HEK293 (cell line): ENCODE data around the gene ABHD5.

Experiments used
- AEBP2 ChIP-seq: fragments of 450-650 bp; formaldehyde crosslinking; IDR thresholded peaks from 2 replicates; pipeline ENCODE4 v1.5.1; 2016; ENCODE audit warnings: missing biosample characterization, missing genetic modification characterization, borderline replicate concordance
- CTCF ChIP-seq: fragments of 450-650 bp; formaldehyde crosslinking; IDR thresholded peaks from 2 replicates; pipeline ENCODE4 v1.5.1; 2016; ENCODE audit warnings: missing biosample characterization, missing genetic modification characterization
- ZFP41 ChIP-seq: fragments of 450-650 bp; formaldehyde crosslinking; IDR thresholded peaks from 2 replicates; pipeline ENCODE4 v1.5.1; 2016; ENCODE audit warnings: missing biosample characterization, missing genetic modification characterization, borderline replicate concordance
- ZNF10 ChIP-seq: fragments of 450-650 bp; formaldehyde crosslinking; IDR thresholded peaks from 2 replicates; pipeline ENCODE4 v1.5.1; 2017; ENCODE audit warnings: missing biosample characterization, missing genetic modification characterization
- ZNF133 ChIP-seq: fragments of 450-650 bp; formaldehyde crosslinking; IDR thresholded peaks from 2 replicates; pipeline ENCODE4 v1.5.1; 2016; ENCODE audit warnings: missing biosample characterization, missing genetic modification characterization
- ZNF174 ChIP-seq: fragments of 450-650 bp; formaldehyde crosslinking; IDR thresholded peaks from 2 replicates; pipeline ENCODE4 v1.5.0; 2017; ENCODE audit warnings: missing biosample characterization, mild to moderate bottlenecking, missing genetic modification characterization
- ZNF24 ChIP-seq: fragments of 450-650 bp; formaldehyde crosslinking; IDR thresholded peaks from 2 replicates; pipeline ENCODE4 v1.5.1; 2016; ENCODE audit warnings: missing biosample characterization, missing genetic modification characterization
- ZNF274 ChIP-seq, 2 experiments: fragments of 200-500 bp in 1 of 2; fragments of 450-650 bp in 1 of 2; sonication (Bioruptor generic) in 1 of 2; formaldehyde crosslinking in 1 of 2; IDR thresholded peaks; 2 replicates each; pipeline versions ENCODE4 v1.5.1 to v1.6.1; 2014 to 2016; ENCODE audit warnings: borderline replicate concordance in 1 of 2, inconsistent platforms in 1 of 2, low read length in 1 of 2, missing biosample characterization in 1 of 2, missing genetic modification characterization in 1 of 2
- ZNF292 ChIP-seq: fragments of 450-650 bp; formaldehyde crosslinking; IDR thresholded peaks from 2 replicates; pipeline ENCODE4 v1.5.1; 2016; ENCODE audit warnings: low read depth, missing biosample characterization, missing genetic modification characterization, borderline replicate concordance
- ZNF354C ChIP-seq: fragments of 450-650 bp; formaldehyde crosslinking; IDR thresholded peaks from 2 replicates; pipeline ENCODE4 v1.5.1; 2016; ENCODE audit warnings: missing biosample characterization, missing genetic modification characterization, low read depth, borderline replicate concordance
- ZNF362 ChIP-seq: fragments of 450-650 bp; formaldehyde crosslinking; IDR thresholded peaks from 2 replicates; pipeline ENCODE4 v1.5.1; 2016; ENCODE audit warnings: missing biosample characterization, missing genetic modification characterization
- ZNF514 ChIP-seq: fragments of 450-650 bp; formaldehyde crosslinking; IDR thresholded peaks from 2 replicates; pipeline ENCODE4 v1.5.1; 2016; ENCODE audit warnings: missing biosample characterization, missing genetic modification characterization
- ZNF707 ChIP-seq: fragments of 450-650 bp; formaldehyde crosslinking; IDR thresholded peaks from 2 replicates; pipeline ENCODE4 v1.5.1; 2016; ENCODE audit warnings: missing biosample characterization, missing genetic modification characterization

GRCh38 chr3:43650345-43650744 lies 40.4 kb upstream of the ABHD5 start:
- TF ChIP-seq ZNF354C (tag by site-specific recombination) = no peak
- no peak for TF ChIP-seq ZNF707 (tag by site-specific recombination)
- no peak for TF ChIP-seq ZNF292
- no peak for TF ChIP-seq CTCF
- TF ChIP-seq ZNF24 (tag by site-specific recombination) = no peak
- no peak for TF ChIP-seq ZFP41 (tag by site-specific recombination)
- TF ChIP-seq ZNF133 (tag by site-specific recombination) = no peak
- no peak for TF ChIP-seq ZNF10
- TF ChIP-seq AEBP2 (tag by site-specific recombination) = no peak
- TF ChIP-seq ZNF174 (tag by site-specific recombination) = no peak
- no peak for TF ChIP-seq ZNF362 (tag by site-specific recombination)
- no peak for TF ChIP-seq ZNF514 (tag by site-specific recombination)
- no peak for TF ChIP-seq ZNF274 (IDR thresholded peaks at IDR 0.05; ENCODE audit: low read length)
- no peak for TF ChIP-seq ZNF274 (tag by site-specific recombination; IDR thresholded peaks at IDR 0.05; ENCODE audit: borderline replicate concordance)
